ENCODE results near the gene RMND5B.
"Not testable (repeated sequence)": the region's sequence is repeated elsewhere in the genome, so short reads cannot be mapped to it uniquely, and the experiment has no call there.

RMND5B gene

DNA sequence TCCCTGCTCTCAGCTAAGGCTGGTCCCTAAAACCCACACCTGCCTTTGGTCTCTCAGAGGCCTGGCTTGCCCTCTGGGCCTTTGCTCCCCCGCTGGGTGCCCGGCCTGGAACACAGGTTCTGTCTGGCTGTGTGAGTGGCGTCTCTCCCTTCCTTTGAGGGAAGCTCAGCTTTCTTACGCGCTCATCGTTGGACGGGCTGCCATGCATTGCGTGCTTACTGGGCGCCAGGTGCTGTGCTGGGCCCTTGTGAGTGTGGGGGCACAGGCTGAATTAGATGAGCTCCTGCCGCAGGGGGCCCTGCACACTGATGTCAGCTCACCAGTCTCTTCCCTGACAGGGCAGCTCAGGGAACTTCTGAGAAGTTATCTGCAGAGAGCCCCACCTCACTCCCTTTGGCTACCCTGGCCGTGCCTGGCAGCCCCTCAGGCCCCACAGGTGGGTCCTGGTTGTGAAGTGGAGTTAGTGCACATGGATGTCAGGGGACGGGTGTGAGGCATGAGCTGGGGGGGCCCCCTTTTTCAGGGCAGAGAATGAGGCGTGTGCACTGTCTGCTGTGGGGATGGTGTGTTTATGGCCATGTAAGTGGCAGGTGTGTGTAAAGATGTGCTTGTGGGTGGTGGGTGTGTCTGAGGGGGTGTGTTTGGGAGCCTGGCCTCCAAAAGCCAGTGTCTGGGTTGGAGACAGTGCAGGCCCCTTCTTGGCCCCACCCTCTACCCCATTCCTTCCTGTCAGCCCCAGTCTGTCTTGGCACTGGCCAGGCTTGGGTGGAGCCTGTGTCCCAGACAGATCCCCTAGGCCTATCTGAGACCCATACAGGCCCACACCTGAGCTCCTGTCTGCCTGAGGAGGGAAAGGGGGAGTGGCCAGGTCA lies 7.5 kb upstream of the RMND5B start:
- Histone ChIP-seq H3K27ac (no peak overlapping the region), H3K4me3 (no peak overlapping the region), H3K9ac (ENCODE audit: insufficient read length) (no peak overlapping the region), H3K36me3 (ENCODE audit: insufficient read depth, low read length) (no peaks in the 10 kb centered on the region), H3K9me3 (ENCODE audit: low read depth, low read length) (no peaks in the 10 kb centered on the region)
- no peak for TF ChIP-seq FOXP2 (optimal IDR thresholded peaks at IDR 0.05; ENCODE audit: control extremely low read depth, extremely low read length, insufficient read depth)
- DNase-seq (ENCODE audit: low read depth, low spot score), result no peak

DNA sequence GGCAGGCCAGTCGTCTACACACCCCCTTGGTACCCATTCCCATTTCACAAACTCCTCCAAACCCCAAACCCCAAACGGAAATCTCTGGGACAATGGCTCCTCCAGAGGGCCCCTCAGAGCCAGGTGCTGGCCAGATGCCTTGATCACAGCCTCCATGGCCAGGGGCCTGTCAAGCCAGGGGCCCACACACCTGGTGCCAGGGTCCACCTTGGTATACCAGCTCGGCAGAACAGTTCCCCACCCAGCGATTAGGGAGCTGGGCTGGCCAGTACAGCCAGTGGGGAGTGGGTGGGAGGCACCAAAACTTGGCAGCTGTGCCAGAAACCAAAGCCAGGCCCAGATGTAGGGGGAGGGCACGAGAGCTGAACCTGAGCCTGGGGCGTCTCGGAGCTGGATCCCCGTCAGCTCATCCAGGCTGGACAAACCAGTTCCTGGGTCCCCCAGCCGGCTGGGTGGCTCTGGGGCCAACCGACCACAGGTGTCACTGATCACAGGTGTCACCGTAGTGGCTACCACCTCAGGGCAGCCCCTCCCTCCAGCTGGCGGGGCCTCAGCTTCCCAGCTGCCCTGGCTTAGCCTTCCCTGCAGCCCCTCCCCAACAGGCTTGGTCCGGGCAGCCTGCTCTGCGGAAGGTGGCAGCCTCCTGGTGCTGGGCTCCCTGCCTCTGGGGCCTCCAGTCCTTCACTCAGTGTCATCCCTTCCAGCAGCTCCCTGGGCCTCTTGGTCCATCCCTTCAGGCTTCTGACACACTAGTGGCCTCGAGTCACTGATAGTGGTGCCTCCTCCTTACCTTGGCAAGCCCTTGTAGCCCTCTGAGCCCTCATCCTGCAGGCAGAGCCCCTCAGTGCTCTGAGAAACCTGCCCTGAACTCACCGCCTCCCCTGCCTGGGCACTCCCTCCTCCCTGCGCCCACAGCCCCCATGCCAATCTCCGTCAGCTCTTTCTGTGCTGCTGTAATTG lies 6.6 kb upstream of the RMND5B start:
- Histone ChIP-seq H3K36me3 (ENCODE audit: insufficient read depth, low read length) (no peaks in the 10 kb centered on the region), H3K9ac (ENCODE audit: insufficient read length) (no peak overlapping the region)

DNA sequence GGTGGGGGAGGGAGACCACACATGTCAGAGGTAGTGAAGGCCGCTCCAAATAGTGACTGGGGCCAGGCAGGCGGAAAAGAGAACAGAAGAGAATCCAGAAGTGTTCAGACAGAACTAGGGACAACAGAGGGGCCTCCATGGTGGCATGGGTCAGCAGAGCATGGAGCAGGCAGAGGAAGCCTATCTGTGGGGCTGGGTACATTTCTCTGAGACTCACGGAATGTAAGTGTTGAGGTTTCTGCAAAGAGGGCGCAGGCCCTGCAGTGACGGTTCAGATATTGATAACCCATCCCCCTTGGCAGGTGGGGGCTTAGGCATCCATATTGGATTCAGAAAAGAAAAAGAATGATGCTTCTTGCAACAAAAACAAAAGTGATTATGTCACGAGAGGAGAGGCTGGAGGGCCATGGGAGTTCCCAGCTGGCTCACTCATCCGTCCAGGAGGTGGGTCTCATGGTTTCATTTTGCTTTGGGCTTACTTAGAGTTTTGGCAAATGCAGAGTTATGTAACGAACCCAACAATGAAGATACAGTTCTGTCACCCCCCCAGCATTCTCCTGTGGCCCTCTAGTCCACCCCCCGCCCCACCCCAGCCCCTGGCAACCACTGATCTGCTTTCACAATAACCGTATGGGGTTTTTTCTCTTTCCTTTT lies 5.4 kb upstream of the RMND5B start:
- TF ChIP-seq EZH2 (IDR thresholded peaks at IDR 0.05) (no peak), FOXP2 (optimal IDR thresholded peaks at IDR 0.05; ENCODE audit: control extremely low read depth, extremely low read length, insufficient read depth) (no peak), POLR2AphosphoS5 (IDR thresholded peaks at IDR 0.05; ENCODE audit: borderline replicate concordance, low read depth, low read length) (no peak)
- H3K4me3 ChIP-seq, result no peak overlapping the region
- no peak overlapping the region for H3K27ac ChIP-seq
- no peaks in the 10 kb centered on the region for H3K9me3 ChIP-seq (ENCODE audit: low read depth, low read length)
- no peak overlapping the region for H3K9ac ChIP-seq (ENCODE audit: insufficient read length)
- DNase-seq (ENCODE audit: low read depth, low spot score), result no peak
- no peaks in the 10 kb centered on the region for H3K36me3 ChIP-seq (ENCODE audit: insufficient read depth, low read length)

More for the DNA sequence above, 6.6 kb upstream of the RMND5B start:
- H3K9me3 ChIP-seq (ENCODE audit: low read depth, low read length), result no peaks in the 10 kb centered on the region
- no peak for DNase-seq (ENCODE audit: low read depth, low spot score)
- TF ChIP-seq POLR2AphosphoS5 (IDR thresholded peaks at IDR 0.05; ENCODE audit: borderline replicate concordance, low read depth, low read length) (no peak), EZH2 (IDR thresholded peaks at IDR 0.05) (no peak), FOXP2 (optimal IDR thresholded peaks at IDR 0.05; ENCODE audit: control extremely low read depth, extremely low read length, insufficient read depth) (no peak)
- H3K27ac ChIP-seq, result no peak overlapping the region
- no peak overlapping the region for H3K4me3 ChIP-seq

DNA sequence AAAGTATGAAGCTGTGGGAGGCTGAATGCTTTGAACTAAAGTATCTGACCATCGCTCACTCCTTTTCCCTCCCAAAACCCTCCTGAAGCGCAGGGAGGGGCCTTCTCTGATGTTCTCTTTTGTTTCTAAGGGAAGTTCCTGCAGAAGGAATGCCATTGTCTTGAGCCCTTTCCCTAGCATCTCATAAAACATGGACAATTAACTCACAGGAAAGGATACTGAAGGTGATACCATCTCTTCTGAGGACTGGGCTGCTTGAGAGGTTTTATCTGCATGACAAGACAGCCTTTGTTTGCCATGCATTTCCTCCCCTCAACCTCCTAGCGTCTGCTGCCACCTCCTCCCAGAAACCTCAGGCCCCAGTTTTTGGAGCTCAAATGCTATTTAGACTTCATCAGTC lies 4.3 kb upstream of the RMND5B start:
- Histone ChIP-seq H3K9me3 (ENCODE audit: low read depth, low read length) (no peaks in the 10 kb centered on the region), H3K36me3 (ENCODE audit: insufficient read depth, low read length) (no peaks in the 10 kb centered on the region), H3K9ac (ENCODE audit: insufficient read length) (no peak overlapping the region), H3K27ac (no peak overlapping the region), H3K4me3 (no peak overlapping the region)
- no peak for DNase-seq (ENCODE audit: low read depth, low spot score)
- TF ChIP-seq EZH2 (IDR thresholded peaks at IDR 0.05) (no peak), POLR2AphosphoS5 (IDR thresholded peaks at IDR 0.05; ENCODE audit: borderline replicate concordance, low read depth, low read length) (no peak), FOXP2 (optimal IDR thresholded peaks at IDR 0.05; ENCODE audit: control extremely low read depth, extremely low read length, insufficient read depth) (no peak)

DNA sequence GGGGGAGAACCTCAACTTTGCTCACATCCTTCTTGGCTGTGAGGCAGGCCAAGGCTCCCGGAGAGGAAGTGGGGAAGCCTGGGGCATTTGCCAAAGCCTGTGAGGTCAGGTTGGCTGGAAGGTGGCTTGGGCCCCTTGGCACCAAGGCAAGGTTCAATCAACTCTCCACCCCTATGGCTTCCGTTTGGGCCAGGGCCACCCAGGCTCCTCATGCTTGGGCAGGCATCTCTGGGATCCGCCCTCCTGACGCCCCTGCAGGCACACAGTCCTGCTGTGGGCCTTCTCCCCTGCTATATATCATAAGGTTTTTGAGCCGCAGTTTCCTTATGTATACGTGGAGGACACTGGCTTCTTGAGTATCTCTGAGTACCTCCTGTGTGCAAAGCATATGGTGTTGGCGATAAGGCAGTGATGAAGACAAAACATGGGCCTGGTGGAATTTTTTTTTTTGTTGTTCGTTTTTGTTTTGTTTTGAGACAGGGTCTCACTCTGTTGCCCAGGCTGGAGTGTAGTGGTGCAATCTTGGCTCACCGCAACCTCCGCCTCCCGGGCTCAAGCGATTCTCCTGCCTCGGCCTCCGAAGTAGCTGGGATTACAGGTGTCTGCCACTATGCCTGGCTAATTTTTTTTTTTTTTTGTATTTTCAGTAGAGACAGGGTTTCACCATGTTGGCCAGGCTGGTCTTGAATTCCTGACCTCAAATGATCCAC lies 3.4 kb upstream of the RMND5B start:
- not testable (repeated sequence) for H3K36me3 ChIP-seq (ENCODE audit: insufficient read depth, low read length); H3K9ac ChIP-seq (ENCODE audit: insufficient read length); H3K9me3 ChIP-seq (ENCODE audit: low read depth, low read length); H3K4me3 ChIP-seq; H3K27ac ChIP-seq; DNase-seq (ENCODE audit: low read depth, low spot score)

DNA sequence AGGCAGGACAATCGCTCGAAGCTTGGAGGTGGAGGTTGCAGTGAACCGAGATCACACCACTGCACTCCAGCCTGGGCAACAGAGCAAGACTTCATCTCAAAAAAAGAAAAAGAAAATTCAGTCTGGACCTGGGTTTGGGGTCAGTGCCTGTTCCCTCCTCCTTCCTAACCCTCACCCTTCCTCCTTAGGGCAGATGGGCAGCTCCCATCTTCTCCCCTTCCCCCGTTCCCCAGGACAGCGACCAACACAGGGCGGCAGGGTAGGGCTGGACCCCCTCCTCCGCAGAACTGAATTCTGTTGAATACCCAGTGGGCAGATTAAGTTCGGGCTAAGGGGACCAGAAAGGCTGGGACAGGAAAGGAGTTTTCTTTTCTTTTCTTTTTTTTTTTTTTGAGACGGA lies 1.5 kb upstream of the RMND5B start:
- H3K4me3 ChIP-seq, result no peak overlapping the region
- no peaks in the 10 kb centered on the region for H3K9me3 ChIP-seq (ENCODE audit: low read depth, low read length)
- no peak overlapping the region for H3K9ac ChIP-seq (ENCODE audit: insufficient read length)
- H3K27ac ChIP-seq, result no peak overlapping the region
- no peak for DNase-seq (ENCODE audit: low read depth, low spot score)
- TF ChIP-seq EZH2 (IDR thresholded peaks at IDR 0.05), result no peak
- no peak for TF ChIP-seq FOXP2 (optimal IDR thresholded peaks at IDR 0.05; ENCODE audit: control extremely low read depth, extremely low read length, insufficient read depth)
- TF ChIP-seq POLR2AphosphoS5 (IDR thresholded peaks at IDR 0.05; ENCODE audit: borderline replicate concordance, low read depth, low read length), result no peak
- H3K36me3 ChIP-seq (ENCODE audit: insufficient read depth, low read length), result peaks cover 4% of the 10 kb centered on the region; the same call in 1 of the 2 replicates

DNA sequence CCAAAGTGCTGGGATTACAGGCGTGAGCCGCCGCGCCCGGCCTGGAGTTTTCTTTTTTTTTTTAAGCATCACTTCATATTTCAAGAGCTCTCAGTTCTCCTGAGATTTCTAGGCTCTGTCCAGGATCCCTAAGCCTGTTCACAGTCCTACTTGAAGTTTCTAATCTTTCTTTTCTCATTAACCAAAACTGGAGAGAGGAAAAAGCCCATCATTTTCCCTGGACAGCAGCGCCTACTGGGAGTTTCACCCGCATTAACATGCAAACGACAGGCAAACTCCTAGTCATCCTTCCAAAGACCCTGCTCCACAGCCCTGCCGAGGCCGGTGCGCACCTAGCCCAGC lies 609 bp upstream of the RMND5B start:
- DNase-seq (ENCODE audit: low read depth, low spot score); H3K9me3 ChIP-seq (ENCODE audit: low read depth, low read length); H3K36me3 ChIP-seq (ENCODE audit: insufficient read depth, low read length): not testable (repeated sequence)
- peak overlapping the region; percentile 95 for H3K9ac ChIP-seq (ENCODE audit: insufficient read length)
- peak overlapping the region; percentile 83 for H3K27ac ChIP-seq
- peak overlapping the region; percentile 90 for H3K4me3 ChIP-seq

DNA sequence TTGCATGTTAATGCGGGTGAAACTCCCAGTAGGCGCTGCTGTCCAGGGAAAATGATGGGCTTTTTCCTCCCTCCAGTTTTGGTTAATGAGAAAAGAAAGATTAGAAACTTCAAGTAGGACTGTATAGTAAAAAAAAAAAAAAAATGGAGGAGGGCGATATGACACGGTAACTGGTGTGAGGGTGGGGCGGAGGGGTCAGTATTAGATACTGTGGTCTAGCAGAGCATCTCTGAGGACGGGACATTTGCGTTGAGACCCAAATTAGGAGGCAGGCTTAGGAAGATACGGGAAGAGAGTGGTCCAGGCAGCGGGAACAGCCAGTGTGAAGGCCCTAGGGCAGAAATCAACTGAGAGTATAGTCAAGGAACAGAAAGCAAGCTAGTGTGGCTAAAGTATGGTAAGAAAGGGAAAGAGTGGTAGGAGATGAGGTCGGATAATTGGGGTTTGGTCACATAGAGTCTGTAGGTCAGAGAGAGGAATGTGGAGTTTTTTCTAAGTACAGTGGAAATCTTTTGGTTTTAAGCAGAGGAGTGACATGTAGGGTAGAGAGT lies 707 bp downstream of the RMND5B start:
- peaks cover 17% of the 10 kb centered on the region; the same call in 1 of the 2 replicates for H3K36me3 ChIP-seq (ENCODE audit: insufficient read depth, low read length)
- peak overlapping the region; percentile 90 for H3K4me3 ChIP-seq
- no peak for DNase-seq (ENCODE audit: low read depth, low spot score)
- H3K27ac ChIP-seq, result peak overlapping the region; percentile 61; the same call in 1 of the 2 replicates
- no peaks in the 10 kb centered on the region for H3K9me3 ChIP-seq (ENCODE audit: low read depth, low read length)
- TF ChIP-seq EZH2 (IDR thresholded peaks at IDR 0.05) (no peak), POLR2AphosphoS5 (IDR thresholded peaks at IDR 0.05; ENCODE audit: borderline replicate concordance, low read depth, low read length) (no peak)
- H3K9ac ChIP-seq (ENCODE audit: insufficient read length), result peak overlapping the region; percentile 95
